Epithelial cell of esophagus (primary cell): ENCODE results near the gene SH3BGRL2.

Source experiments
- DNase-seq: peaks from one replicate; pipeline ENCODE4 v3.0.0; 2010; ENCODE audit warnings: low read depth
- H3K4me3 ChIP-seq: 2 replicates; pipeline ENCODE4 v1.5.1; 2011; ENCODE audit warnings: mild to moderate bottlenecking, low read length, control low read depth
- TF ChIP-seq, protein P1 (sequence below): IDR thresholded peaks from 2 replicates; pipeline ENCODE4 v1.5.1; 2011; ENCODE audit warnings: low read depth, mild to moderate bottlenecking, low read length, control low read depth, inconsistent platforms; ENCODE audit not compliant: insufficient read depth; ENCODE audit errors: missing control alignments

SH3BGRL2 gene

DNA sequence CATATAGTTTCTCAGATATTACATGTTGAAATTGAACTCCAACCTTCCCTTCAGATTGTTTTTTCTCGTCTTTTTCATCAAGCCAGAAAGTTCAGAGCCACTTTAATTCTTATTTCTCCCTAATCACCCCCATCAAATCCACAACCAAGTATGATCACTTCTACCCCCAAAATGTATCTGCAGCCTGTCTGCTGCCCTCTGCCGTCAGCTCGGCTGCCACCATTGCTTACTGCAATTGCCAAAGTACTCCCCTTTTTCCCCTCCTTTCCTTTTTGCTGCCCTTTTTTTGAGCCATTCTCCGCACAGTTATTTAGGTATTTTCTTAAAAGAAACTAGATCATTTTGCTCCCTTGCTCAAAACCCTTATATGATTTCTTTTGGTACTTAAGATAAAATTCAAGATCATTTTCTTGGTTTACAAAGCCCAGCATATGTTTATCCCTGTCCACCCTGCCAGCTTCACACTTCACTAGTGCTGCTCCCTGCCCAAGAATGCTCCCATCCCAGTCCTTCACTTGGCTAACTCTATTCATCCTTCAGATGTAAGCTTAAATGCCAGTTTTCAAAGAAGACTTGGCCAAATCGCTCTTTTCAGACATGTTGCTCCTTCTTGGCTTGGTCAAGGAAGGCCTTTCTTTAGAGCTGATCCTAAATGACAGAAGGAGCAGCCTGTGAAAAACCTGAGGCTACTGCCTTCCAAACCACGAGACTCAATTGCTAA, 63.7 kb downstream of the SH3BGRL2 start:
- DNase-seq: no peak
- H3K4me3 ChIP-seq: no peak overlapping the region
- TF ChIP-seq, protein P1, sequence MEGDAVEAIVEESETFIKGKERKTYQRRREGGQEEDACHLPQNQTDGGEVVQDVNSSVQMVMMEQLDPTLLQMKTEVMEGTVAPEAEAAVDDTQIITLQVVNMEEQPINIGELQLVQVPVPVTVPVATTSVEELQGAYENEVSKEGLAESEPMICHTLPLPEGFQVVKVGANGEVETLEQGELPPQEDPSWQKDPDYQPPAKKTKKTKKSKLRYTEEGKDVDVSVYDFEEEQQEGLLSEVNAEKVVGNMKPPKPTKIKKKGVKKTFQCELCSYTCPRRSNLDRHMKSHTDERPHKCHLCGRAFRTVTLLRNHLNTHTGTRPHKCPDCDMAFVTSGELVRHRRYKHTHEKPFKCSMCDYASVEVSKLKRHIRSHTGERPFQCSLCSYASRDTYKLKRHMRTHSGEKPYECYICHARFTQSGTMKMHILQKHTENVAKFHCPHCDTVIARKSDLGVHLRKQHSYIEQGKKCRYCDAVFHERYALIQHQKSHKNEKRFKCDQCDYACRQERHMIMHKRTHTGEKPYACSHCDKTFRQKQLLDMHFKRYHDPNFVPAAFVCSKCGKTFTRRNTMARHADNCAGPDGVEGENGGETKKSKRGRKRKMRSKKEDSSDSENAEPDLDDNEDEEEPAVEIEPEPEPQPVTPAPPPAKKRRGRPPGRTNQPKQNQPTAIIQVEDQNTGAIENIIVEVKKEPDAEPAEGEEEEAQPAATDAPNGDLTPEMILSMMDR: peak; percentile 7

GRCh38 chr6:79697430-79697829, 66.3 kb downstream of the SH3BGRL2 start:
- DNase-seq: no peak
- no peak overlapping the region for H3K4me3 ChIP-seq
- TF ChIP-seq, protein P1: no peak

- H3K4me3 ChIP-seq: no peak overlapping the region
- TF ChIP-seq, protein P1: no peak
- no peak for DNase-seq
Observed at GRCh38 chr6:79699606-79700005, 68.5 kb downstream of the SH3BGRL2 start.

DNA sequence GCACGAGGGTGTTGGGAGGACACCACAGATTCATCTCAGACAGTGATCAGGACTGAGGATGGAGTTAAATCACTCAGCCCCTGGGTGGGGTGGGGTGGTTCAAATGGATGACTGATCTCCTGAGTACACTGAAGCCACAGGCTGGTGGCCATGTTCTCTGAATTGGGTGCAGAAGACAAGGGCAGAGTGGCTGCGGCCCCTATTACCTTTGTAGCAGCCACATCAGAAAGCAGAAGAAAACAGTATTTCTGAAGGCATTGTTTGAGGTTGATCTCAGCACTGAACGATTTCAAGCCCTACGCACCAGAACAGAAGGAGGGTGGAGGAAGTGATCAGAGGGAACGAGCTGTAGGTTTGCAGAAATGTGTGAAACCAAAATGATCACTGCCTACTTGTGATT, 71.6 kb downstream of the SH3BGRL2 start:
- DNase-seq: no peak
- TF ChIP-seq, protein P1: no peak
- H3K4me3 ChIP-seq: no peak overlapping the region

- no peak overlapping the region for H3K4me3 ChIP-seq
- TF ChIP-seq, protein P1: no peak
- DNase-seq: no peak
Observed at GRCh38 chr6:79704200-79704599, 73.1 kb downstream of the SH3BGRL2 start.

- TF ChIP-seq, protein P1: no peak
- no peak overlapping the region for H3K4me3 ChIP-seq
- no peak for DNase-seq
Observed at GRCh38 chr6:79705456-79705995, 74.4 kb downstream of the SH3BGRL2 start.

DNA sequence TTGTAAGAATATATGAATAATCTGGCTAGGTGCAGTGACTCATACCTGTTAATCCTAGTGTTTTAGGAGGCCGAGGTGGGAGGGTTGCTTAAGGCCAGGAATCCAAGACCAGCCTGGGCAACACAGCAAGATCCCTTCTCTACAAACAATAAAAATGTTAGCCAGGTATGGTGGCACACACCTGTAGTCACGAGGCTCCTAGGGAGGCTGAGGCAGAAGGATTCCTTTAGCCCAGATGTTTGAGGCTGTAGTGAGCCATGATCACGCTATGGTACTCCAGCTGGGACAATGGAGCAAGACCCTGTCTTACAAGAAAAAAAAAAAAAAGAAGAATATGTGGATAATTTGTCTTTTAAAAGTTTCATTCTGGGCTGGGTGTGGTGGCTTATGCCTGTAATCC, 75.4 kb downstream of the SH3BGRL2 start:
- DNase-seq: no peak
- no peak overlapping the region for H3K4me3 ChIP-seq
- TF ChIP-seq, protein P1: no peak
